Neutrophil (primary cell): ENCODE measurements around the gene SCGB1D2.

ENCODE experiments used
- H3K27ac ChIP-seq: fragments of 200-600 bp; sonication (generic); 2 replicates; pipeline ENCODE4 v1.5.1; 2016; ENCODE audit warnings: mild to moderate bottlenecking, moderate library complexity
- H3K27me3 ChIP-seq: fragments of 200-600 bp; sonication (generic); 2 replicates; pipeline ENCODE4 v1.6.0; 2016; ENCODE audit warnings: mild to moderate bottlenecking
- H3K36me3 ChIP-seq: fragments of 200-600 bp; sonication (generic); 2 replicates; pipeline ENCODE4 v1.5.1; 2017
- H3K4me1 ChIP-seq, 2 experiments: fragments of 200-600 bp in 1 of 2; sonication (generic) in 1 of 2; 1 replicate in 1 of 2; 2 replicates in 1 of 2; pipeline versions ENCODE4 v1.5.1 to v1.6.1; 2013 to 2016; ENCODE audit warnings: low read depth in 1 of 2, low read length in 1 of 2, mild to moderate bottlenecking in 1 of 2, moderate library complexity in 1 of 2; ENCODE audit not compliant: control insufficient read depth in 1 of 2, insufficient read depth in 1 of 2
- H3K4me3 ChIP-seq, 2 experiments: fragments of 200-600 bp in 1 of 2; sonication (generic) in 1 of 2; 1 replicate in 1 of 2; 2 replicates in 1 of 2; pipeline ENCODE4 v1.5.1; 2013 to 2016; ENCODE audit warnings: low read depth in 1 of 2, low read length in 1 of 2, mild to moderate bottlenecking in 1 of 2, moderate library complexity in 1 of 2
- H3K9me3 ChIP-seq: fragments of 200-600 bp; sonication (generic); 2 replicates; pipeline ENCODE4 v1.5.1; 2016
- TF ChIP-seq, protein P1 (sequence below): fragments of 200-600 bp; sonication (generic); IDR thresholded peaks from 2 replicates; pipeline ENCODE4 v1.5.1; 2016; ENCODE audit warnings: antibody characterized with exemption

Gene SCGB1D2

DNA sequence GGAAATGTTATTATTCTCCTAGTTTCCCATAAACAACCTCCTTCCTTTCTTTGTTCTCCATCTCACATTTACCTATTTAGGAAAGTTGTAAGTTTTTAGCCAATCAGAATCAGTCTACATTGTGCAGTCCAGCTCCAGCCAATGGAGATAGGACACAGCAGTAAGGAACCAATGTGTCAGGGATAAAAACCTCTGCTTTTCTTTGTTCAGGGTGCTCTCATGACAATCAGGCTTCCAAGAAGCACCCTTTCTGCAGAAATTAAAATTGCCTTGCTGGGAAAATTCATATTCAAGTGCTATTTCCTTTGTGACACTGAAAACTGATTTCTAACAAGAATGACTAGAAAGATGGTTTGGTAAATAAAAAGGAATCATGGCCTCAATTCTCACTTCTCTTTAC lies 18.9 kb upstream of the SCGB1D2 start:
- Histone ChIP-seq H3K4me3 (no peak overlapping the region), H3K27me3 (peaks cover 17% of the 10 kb centered on the region), H3K27ac (no peak overlapping the region), H3K36me3 (no peaks in the 10 kb centered on the region), H3K4me1 (no peaks in the 10 kb centered on the region), H3K9me3 (peaks cover 10% of the 10 kb centered on the region)
- TF ChIP-seq, protein P1, sequence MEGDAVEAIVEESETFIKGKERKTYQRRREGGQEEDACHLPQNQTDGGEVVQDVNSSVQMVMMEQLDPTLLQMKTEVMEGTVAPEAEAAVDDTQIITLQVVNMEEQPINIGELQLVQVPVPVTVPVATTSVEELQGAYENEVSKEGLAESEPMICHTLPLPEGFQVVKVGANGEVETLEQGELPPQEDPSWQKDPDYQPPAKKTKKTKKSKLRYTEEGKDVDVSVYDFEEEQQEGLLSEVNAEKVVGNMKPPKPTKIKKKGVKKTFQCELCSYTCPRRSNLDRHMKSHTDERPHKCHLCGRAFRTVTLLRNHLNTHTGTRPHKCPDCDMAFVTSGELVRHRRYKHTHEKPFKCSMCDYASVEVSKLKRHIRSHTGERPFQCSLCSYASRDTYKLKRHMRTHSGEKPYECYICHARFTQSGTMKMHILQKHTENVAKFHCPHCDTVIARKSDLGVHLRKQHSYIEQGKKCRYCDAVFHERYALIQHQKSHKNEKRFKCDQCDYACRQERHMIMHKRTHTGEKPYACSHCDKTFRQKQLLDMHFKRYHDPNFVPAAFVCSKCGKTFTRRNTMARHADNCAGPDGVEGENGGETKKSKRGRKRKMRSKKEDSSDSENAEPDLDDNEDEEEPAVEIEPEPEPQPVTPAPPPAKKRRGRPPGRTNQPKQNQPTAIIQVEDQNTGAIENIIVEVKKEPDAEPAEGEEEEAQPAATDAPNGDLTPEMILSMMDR = no peak

DNA sequence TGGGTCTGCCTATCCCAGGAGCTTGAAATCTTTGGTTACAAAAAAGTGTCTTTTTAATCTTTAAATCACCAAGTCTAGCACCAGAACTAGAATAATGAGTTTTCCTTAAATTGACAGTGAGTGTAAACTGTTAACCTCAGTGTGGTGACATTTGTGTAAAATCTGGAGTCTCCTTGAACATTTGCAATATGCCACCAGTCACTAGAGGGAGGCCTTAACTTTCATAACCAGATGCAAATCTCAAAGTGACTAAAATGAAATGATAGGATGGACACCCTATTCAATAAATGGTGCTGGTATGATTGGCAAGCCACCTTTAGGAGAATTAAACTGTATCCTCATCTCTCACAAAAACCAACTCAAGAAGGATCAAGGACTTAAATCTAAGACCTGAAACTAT lies 8.3 kb upstream of the SCGB1D2 start:
- Histone ChIP-seq H3K9me3 (no peaks in the 10 kb centered on the region), H3K4me1 (no peaks in the 10 kb centered on the region)
- TF ChIP-seq, protein P1 = no peak

DNA sequence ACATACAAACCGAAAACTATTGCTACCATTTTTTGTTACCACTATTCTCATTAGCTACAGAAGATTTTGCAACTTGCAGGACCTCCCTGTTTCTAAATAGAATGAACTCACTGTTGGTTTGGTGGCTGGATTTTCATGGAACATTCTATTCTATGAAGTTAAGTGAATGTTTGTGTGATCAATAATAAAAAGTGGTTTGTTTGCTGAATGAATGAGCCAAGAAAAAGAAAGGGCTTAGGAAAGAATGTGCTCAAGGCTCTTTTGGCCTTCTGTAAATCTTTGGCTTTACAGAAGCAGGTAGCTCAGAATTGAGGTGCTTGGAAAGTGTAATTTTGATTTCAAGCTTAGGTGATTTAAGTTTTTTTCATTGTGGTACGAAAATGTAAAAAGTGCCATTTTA lies 5.9 kb upstream of the SCGB1D2 start:
- H3K27ac ChIP-seq = no peak overlapping the region
- peaks cover 66% of the 10 kb centered on the region for H3K27me3 ChIP-seq
- H3K4me3 ChIP-seq = no peak overlapping the region
- no peaks in the 10 kb centered on the region for H3K4me1 ChIP-seq
- H3K9me3 ChIP-seq = no peaks in the 10 kb centered on the region
- TF ChIP-seq, protein P1 = no peak
- H3K36me3 ChIP-seq = no peaks in the 10 kb centered on the region

More for the DNA sequence above, 8.3 kb upstream of the SCGB1D2 start:
- Histone ChIP-seq H3K27ac (no peak overlapping the region), H3K4me3 (no peak overlapping the region), H3K36me3 (no peaks in the 10 kb centered on the region), H3K27me3 (peaks cover 60% of the 10 kb centered on the region)

DNA sequence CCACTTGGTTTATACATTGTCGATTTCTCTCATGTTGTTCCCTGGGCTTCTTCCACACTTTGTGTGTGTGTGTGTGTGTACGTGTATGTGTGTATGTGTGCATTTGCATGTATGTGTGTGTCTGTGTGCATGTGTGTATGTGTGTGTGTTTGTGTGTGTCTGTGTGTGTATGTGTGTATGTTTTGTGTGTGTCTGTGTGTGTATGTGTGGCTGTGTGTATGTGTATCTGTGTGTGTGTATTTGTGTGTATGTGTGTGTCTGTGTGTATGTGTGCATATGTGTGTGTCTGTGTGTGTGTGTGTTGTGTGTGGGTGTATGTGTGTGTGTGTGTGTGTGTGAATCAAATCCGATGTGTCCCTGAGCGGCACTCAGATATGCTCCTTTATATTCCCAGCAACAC lies 4.5 kb upstream of the SCGB1D2 start:
- TF ChIP-seq, protein P1 = no peak
- H3K36me3 ChIP-seq = no peaks in the 10 kb centered on the region
- no peak overlapping the region for H3K4me3 ChIP-seq
- H3K27me3 ChIP-seq = peaks cover 65% of the 10 kb centered on the region
- H3K9me3 ChIP-seq = no peaks in the 10 kb centered on the region
- no peak overlapping the region for H3K27ac ChIP-seq
- no peaks in the 10 kb centered on the region for H3K4me1 ChIP-seq

DNA sequence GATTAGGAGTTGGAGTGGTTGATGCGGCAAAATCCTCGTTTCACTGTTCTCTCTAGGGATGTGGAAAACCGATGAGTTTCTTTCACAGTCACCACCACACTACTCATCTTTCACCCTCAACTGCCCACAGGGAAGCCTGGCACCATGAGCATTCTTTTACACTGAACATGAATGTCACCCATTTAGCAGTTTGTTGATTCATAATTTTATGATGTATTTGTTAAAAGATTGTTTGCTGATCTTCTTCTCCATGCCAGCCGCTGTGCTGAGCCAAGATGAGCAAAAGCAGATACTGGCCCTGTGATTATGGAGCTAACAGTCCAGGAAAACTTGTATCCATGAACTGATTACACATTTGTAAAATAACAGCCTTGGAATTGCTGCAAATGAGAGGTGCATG lies 3.9 kb upstream of the SCGB1D2 start:
- Histone ChIP-seq H3K27me3 (peaks cover 67% of the 10 kb centered on the region), H3K4me3 (no peak overlapping the region), H3K27ac (no peak overlapping the region), H3K9me3 (no peaks in the 10 kb centered on the region), H3K36me3 (no peaks in the 10 kb centered on the region), H3K4me1 (no peaks in the 10 kb centered on the region)
- TF ChIP-seq, protein P1 = no peak

DNA sequence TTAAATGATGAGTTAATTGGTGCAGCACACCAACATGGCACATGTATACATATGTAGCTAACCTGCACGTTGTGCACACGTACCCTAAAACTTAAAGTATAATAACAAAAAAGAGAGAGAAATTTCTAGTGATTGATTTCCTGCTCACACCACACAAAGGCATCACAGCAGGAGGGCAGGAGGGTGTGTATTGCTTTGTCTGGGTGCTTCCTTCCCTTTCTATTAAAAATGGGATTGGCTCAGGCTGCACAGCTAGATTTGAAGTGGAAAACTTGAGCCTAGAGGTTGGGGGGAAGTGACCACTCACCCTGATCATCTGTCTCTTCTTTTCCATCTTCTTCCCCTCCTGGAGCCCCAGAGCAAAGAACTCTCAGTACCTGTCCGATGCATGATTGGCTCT lies 944 bp upstream of the SCGB1D2 start:
- H3K9me3 ChIP-seq = no peaks in the 10 kb centered on the region
- H3K4me1 ChIP-seq = no peaks in the 10 kb centered on the region
- H3K27ac ChIP-seq = no peak overlapping the region
- no peaks in the 10 kb centered on the region for H3K36me3 ChIP-seq
- no peak overlapping the region for H3K4me3 ChIP-seq
- TF ChIP-seq, protein P1 = no peak
- peaks cover 51% of the 10 kb centered on the region for H3K27me3 ChIP-seq
